SK-N-DZ (cell line): Measurements from ENCODE around the gene C15orf62. TPM values are rescaled to one million over a fixed set of nuclear protein-coding genes. Genes with fewer than 3 reads are reported as not detected.

ENCODE experiments used
- DNase-seq: peaks from one replicate; pipeline ENCODE4 v3.0.0-alpha.2; 2015; ENCODE audit warnings: low spot score
- polyA plus RNA-seq, 2 experiments: library from polyadenylated mRNA; depleted of rRNA; stranded (reverse); fragments of >200 nt; gene quantifications; 2 replicates each; pipeline ENCODE4 v1.2.3, GENCODE V29; 2014

Gene C15orf62
- polyA plus RNA-seq (2014; cell fraction: cytosol; rRNA removed): 2.1 and 2.9 TPM in 2 replicates
- polyA plus RNA-seq (2014; cell fraction: nucleus; rRNA removed): 1.9 and 2.4 TPM in 2 replicates

GRCh38 chr15:40769274-40770146 is at the start of gene C15orf62:
TSS of gene C15orf62 (plus strand) at chr15:40769980. CDS start at chr15:40770496, 516 bp downstream.
- no peak for DNase-seq

- no peak for DNase-seq
These were observed 48.1 kb upstream of the C15orf62 start for GRCh38 chr15:40721701-40722100.

GRCh38 chr15:40722354-40722753 is 47.4 kb upstream of the C15orf62 start:
- DNase-seq: no peak

GRCh38 chr15:40722934-40723333 is 46.8 kb upstream of the C15orf62 start:
- DNase-seq: no peak

GRCh38 chr15:40723919-40724318 is 45.9 kb upstream of the C15orf62 start:
- no peak for DNase-seq

- no peak for DNase-seq
These were observed 38.7 kb upstream of the C15orf62 start for GRCh38 chr15:40731034-40731433.

- DNase-seq: no peak
These were observed 33.2 kb upstream of the C15orf62 start for GRCh38 chr15:40736575-40736974.

GRCh38 chr15:40737048-40737447 is 32.7 kb upstream of the C15orf62 start:
- DNase-seq: no peak

GRCh38 chr15:40739047-40739446 is 30.7 kb upstream of the C15orf62 start:
- DNase-seq: no peak

GRCh38 chr15:40739854-40740253 is 29.9 kb upstream of the C15orf62 start:
- no peak for DNase-seq

GRCh38 chr15:40743485-40743901 is 26.3 kb upstream of the C15orf62 start:
- no peak for DNase-seq

GRCh38 chr15:40743921-40744814 is 25.6 kb upstream of the C15orf62 start:
- DNase-seq: no peak

GRCh38 chr15:40744815-40745152 is 25.0 kb upstream of the C15orf62 start:
- DNase-seq: no peak

- peak; percentile 76 for DNase-seq
These were observed 22.8 kb upstream of the C15orf62 start for GRCh38 chr15:40746916-40747418.

- DNase-seq: peak; percentile 37
These were observed 21.8 kb upstream of the C15orf62 start for GRCh38 chr15:40747685-40748631.

GRCh38 chr15:40749151-40749630 is 20.6 kb upstream of the C15orf62 start:
- no peak for DNase-seq

- DNase-seq: no peak
These were observed 18.9 kb upstream of the C15orf62 start for GRCh38 chr15:40750885-40751284.

GRCh38 chr15:40751745-40752144 is 18.0 kb upstream of the C15orf62 start:
- no peak for DNase-seq

- DNase-seq: no peak
These were observed 15.3 kb upstream of the C15orf62 start for GRCh38 chr15:40754574-40754882.

- peak; percentile 94 for DNase-seq
These were observed 14.6 kb upstream of the C15orf62 start, which contains the start of gene RMDN3 for GRCh38 chr15:40754883-40755811. TSS of gene RMDN3 (minus strand) at chr15:40755254. CDS start at chr15:40754783, 471 bp downstream.
